OCI-LY7 (cell line): ENCODE results near the gene STK32C.

Source experiments
- CTCF ChIP-seq: fragments of 200-600 bp; sonication (generic); conservative IDR thresholded peaks from 2 replicates; pipeline ENCODE4 v1.5.1; 2014; ENCODE audit warnings: mild to moderate bottlenecking, antibody characterized with exemption, low read length, moderate library complexity, mixed read lengths
- EZH2phosphoT487 ChIP-seq: fragments of 200-600 bp; sonication (generic); IDR thresholded peaks from 2 replicates; pipeline ENCODE4 v1.6.1; 2018; ENCODE audit warnings: low read depth, borderline replicate concordance, mild to moderate bottlenecking, mixed run types, antibody characterized with exemption, low read length, moderate library complexity, mixed read lengths

DNA sequence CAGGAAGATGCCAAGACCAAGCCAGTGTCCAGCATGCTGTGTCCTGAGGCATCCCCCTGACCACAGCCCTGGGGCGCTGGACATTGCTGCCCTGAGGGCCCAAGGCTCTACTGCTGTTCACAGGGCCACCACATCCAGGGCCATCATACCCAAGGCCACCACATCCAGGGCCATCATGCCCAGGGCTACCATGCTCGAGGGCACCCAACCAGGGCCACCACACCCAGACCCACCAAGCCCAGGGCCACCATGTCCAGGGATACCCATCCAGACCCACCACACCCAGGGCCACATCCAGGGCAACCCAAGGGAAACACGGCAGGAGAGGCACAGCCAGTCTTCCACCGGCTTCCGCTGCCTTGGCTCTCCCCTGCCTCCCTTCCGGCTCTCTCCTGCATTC is 17.1 kb downstream of the STK32C start:
- TF ChIP-seq CTCF = no peak
- no peak for TF ChIP-seq EZH2phosphoT487
